HG03095 (cell line): ENCODE measurements around the gene LILRB3.
"Not testable (repeated sequence)": the region's sequence is repeated elsewhere in the genome, so short reads cannot be mapped to it uniquely, and the experiment has no call there.

Experiments used
- ATAC-seq: cut with Tn5 transposase; IDR thresholded peaks from one replicate; pipeline ENCODE4 v1.9.1; 2021; ENCODE audit warnings: moderate library complexity; ENCODE audit not compliant: unreplicated experiment

The LILRB3 gene

DNA sequence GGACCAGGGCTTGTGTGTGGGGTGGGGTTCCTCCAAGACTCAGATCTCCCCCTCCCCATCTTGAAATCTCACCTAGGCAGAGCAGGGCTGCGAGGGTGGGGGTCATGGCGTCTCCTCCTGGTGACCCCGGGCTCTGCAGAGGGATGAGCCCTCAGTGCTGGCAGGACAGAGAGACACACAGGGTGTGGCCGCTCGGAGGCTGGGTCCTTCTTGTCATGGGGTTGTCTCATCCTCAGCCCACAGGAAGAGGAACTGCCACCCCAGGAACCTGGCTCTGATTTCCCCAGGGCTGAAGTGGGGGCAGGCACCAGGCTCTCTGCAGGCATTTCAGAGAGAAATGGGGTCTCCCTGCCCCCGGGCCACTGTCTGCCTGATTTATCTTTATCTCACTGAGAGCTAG is 19.8 kb upstream of the LILRB3 start, which contains the start of gene LILRA6:
Gene LILRA6, minus strand, starts transcription at position 145 of the 400 bp plus-strand sequence.
- not testable (repeated sequence) for ATAC-seq

DNA sequence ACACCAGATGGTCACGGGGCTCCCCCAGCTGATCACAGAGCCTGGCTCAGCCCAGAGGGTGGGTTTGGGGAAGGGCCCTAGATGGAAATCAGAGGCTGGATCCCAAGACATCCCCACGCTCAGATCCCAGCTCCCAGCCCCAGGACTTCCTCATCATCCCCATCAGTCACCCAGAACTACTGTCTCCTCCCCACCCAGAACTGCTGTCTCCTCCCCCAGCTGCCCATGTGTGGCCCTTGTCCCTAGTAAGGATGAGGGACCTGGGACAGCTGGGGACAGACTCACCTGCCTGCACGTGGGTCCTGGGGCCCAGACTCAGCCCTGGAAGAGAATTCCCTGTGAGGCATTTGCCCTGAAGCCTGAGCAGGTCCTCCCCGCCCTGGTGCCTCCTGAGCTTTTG is 19.4 kb upstream of the LILRB3 start:
- ATAC-seq, result not testable (repeated sequence)

DNA sequence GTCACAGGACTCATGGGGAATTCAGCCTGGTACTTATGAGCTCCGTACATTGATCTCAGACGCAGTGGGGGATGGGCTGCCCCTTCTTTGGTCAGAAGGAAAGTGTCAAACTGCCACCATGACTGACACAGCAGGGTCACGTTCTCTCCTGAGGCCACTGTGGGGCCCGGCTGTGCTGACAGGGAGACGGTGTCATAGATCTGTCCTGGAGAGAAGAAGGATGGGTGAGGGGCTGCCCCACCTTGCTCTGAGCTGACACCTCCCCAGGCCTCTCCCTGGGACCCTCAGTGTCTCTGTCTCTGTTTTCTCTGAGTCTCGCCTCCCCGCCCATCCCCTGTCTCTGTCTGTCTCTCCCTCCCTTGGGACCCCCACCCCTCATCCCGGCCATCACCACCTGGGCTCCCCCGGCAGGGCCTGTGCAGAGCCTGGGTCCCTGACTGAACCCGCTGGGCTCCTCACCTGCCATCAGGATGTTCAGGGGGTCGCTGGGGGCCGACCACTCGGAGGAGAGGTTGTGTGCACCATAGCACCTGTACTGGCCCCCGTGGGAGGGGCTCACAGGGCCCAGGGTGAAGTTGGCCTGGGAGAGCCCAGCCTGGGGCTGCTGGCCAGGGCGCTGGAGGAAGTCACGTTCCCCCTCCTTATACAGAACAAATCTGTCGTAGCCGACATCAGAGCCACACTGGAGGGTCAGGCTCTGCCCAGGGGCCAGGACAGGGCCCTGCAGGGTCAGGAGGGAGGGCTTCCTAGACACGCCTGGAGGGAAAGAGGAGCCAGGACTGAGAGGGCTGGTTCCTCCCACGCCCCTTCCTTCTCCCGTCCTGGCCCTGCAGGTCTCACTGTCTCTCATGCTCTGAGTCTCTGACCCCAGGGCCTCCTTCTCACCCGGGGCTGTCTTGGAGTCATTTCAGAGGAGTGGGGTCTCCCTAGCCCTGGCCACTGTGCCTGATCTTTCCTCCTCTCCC is 17.8 kb upstream of the LILRB3 start:
- not testable (repeated sequence) for ATAC-seq

DNA sequence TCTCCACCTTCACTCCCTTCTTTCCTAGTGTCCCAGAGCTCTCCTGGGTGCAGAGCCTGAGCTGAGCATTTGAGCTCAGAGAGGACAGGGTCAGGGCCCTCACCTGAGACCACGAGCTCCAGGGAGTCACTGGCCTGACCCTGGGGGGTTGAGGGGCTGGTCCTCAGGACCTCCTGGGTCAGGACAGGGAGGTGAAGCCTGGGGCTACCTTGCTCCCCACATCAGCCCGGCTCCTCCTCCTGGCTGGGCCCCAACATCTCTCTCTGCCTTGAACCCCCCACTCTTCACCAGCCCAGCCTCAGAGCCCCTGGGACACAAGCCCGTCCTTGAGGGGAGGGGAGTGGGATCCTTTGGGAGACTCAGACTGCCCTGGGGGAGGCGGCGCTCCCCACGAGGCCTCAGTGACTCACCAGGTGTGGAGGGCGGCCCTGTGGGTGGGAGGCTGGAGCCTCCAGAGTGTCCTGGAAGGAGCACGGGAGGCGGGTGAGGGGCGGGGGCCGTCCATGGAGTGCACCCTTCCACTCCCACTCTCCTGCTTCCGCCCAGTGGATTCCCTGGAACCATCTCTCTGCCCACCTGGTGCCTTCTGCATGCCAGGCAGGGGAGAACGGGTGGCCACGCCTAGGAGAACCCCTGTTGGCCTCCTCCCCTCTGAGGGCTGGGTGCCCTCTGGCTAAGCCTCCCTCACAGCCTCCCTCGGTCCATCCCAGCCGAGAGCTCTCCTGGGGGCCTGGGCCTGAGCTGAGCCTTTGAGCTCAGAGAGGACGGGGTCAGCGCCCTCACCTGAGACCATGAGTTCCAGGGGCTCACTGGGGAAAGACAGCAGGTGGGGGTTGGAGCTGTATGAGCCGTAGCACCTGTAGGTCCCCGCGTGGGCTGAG is 16.9 kb upstream of the LILRB3 start:
- not testable (repeated sequence) for ATAC-seq

DNA sequence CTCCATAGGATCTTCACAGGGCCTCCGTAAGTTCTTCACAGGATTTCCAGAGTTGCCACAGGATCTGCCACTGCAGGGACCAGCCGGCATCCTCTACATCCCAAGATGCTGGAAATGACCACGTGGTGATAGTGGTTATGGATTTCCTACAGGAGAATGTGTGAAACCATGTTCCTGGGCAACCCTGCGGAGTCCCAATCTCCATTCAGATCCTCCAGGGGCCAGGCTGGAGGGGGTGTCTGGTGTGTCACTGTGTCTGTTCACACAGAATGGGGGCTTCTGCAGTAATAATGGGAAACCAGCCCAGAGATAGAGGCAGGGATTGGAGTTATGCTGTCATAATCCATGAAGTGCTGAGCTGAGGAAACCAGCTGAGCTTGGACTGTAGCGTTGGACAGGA is 11.1 kb upstream of the LILRB3 start:
- ATAC-seq, result no peak

DNA sequence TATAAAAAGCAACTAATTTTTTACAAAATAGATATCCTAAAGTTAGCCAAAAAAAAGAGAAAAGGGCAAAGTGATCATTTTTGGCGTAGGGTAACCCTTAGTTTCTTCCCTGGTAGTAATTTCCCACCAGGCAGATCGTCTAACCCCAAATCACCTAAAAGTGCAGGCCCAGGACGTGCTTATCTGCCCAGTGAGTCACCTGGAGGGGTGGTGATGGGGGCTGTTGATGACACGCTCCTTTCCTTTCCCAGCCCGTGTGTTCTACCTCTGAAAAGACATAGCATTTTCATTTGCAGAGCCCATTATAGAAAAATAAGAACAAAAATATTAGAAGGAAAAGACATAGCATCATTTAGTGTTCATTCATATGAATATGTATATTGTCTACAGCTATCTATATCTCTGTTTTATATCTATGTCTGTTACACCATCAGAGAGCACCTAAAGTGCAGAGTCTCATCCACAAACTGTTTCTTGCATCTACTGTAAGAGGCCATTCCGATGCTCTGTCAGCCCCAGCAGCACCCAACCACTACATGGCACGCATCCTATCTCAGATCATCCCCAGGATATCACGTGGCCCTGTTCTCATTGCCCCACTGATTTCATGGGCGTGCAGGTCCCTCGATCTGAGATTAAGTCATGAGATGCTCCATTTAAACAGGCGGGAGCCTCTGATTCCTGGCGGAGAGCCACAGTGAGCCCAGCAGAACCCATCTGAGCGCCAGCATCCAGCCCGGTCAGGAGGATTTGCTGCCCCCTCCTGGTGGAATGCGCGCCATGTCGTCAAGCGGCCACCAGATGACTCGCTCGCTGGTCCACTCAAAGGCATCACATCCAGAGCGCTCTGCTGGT is 8.5 kb upstream of the LILRB3 start:
- ATAC-seq, result no peak

DNA sequence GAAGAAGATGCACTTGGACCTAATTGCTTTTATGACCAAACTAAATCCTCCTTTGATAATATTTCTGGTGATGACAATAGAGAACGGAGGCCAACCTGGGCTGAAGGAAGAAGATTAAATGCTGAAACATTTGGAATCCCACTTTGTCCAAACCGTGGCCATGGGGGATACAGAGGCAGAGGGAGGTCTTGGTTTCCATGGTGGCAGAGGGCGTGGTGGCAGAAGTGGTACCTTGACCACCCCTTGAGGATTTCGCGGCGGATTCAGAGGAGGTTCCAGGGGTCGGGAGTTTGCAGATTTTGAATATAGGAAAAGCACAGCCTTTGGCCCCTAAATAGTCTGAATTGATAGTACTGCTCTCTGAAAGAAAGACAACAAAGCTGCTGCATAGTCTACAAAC is 7.2 kb upstream of the LILRB3 start:
- ATAC-seq, result no peak

DNA sequence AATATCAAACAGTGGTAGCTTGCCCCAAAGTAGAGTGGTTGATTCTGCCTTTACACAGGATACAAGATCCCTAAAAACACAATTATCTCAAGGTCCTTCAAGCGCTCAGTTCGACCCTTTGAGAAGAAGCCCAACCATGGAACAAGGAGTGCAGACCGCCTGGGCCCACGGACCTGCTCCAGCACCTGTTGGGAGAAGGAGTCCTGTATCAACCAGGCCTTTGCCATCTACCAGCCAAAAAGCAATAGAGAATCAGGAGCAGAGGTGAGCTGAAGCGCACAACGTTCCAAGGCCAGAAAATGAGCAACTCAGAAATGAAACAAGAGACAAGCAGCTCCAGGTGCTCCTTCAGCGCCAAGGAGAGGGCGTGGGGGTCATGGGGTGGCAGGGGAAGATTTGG is 6.3 kb upstream of the LILRB3 start:
- no peak for ATAC-seq

DNA sequence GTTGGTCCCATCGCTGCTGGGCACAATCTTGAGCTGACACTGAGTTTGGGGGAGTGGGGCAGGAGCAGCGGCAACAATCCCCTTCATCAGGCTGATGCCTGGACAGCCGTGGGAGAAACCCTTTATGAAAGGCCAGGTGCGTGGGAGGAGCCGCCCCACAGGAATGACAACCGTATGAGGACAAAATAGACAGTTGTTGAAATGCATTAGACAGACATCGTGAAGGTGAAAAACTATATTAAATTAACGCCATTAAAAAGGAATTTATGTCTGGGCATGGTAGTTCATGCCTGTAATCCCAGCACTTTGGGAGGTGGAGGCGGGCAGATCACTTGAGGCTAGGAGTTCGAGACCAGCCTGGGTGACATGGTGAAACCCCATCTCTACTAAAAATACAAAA is 1.8 kb upstream of the LILRB3 start:
- not testable (repeated sequence) for ATAC-seq

DNA sequence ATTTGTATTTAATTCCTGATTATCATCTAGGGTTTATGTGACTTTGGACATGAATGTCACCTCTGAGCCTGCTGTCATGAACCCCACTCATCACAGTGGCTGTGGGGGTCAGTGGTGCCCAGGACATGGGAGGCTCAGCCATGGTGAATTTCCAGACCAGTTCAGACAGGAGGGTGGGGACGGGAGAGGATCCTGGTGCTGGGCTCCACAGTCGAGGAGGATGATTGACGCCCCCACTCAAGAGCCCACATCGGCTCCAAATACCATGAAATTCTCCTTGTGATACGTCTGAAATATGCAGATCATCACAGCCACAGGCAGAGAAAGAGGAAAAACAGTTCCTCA is 1.1 kb upstream of the LILRB3 start:
- not testable (repeated sequence) for ATAC-seq

DNA sequence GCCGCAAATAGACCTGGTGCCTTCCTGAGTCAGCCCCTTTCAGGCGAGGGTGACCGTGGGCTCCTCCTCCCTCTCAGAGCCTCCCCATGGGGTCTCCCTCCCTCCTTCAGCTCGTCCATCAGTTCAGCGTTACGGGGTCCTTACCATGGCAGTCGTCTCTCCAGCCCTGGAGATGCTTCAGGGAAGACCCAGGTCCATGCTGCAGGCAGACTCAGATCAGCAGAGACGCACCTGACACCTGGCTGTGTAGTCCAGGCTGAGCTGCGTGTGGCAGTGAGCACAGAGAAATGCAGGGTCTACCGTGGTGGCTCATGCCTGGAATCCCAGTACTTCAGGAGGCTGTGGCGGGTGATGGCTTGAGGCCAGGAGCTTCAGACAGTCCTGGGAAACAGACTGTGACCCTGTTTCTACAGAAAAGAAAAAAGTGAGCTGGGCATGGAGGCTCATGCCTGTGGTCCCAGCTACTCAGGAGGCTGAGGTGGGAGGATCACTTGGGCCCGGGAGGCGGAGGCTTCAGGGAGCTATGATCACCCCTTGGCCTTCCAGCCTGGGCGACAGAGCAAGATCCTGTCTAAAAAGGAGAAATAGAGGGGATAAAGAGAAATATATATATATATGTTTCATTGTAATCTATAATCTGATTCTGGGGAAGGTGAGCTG is 600 bp upstream of the LILRB3 start:
- ATAC-seq, result not testable (repeated sequence)

DNA sequence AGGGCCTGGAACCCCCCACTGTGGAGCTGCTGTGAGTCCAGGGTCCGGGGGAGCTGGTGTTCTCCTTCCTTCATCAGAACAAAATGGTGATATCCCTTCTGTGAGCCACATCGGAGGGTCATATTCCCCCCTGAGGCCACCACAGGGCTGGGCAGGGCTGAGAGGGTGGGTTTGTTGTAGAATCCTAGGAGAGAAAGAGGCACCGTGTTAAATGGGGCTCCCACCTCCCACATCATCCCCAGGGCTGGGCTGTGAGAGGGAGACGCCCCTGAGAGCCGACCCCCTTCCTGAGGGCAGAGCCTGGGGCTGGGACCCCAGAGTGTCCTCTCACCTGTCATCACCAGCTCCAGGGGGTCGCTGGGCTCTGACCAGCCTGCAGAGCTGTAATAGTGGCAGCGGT is 860 bp downstream of the LILRB3 start:
- ATAC-seq, result not testable (repeated sequence)

DNA sequence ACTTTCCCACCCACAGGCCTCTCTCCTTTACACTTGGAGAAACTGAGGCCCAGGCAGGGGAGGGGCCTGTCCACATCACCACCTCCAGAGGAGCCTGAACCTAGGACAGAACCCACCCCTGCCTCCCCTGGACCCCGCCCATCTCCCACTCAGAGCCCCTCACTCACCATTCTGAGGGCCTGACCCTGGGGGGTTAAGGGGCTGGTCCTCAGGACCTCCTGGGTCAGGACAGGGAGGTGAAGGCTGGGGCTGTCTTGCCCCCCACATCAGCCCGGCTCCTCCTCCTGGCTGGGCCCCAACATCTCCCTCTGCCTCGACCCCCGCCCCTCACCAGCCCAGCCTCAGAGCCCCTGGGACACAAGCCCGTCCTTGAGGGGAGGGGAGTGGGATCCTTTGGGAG is 3.1 kb downstream of the LILRB3 start:
- ATAC-seq, result not testable (repeated sequence)

DNA sequence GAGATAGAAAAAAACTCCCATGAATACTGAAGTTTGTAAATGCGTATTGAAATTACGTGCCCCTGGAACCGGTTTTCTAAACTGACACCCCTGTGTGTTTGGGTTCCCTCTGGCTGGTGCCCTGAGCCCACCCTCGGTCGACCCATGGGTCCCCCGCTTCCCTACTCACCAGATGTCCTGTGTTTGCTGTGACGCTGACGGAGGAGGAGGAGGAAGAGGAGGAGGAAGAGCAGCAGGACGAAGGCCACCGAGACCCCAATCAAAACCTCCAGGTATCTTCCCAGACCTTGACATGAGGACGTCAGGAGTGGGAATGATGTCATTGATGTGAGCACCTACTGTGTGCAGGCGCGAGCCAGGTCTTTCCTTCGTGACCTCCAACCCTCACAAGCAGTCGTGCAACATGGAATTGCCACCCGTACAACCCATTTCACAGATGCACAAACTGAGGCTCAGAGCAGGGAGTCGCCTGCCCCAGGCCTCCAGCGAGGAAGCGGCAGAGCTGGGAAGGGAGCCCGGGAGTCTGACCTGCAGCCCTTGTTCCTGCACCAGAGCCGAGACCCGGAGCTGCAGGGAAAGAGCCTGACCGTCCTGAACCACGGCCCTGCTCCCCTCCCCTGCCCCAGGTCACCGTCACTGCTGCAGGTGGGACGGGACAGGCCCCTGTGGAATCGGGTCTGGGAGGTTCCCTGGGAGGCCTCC is 3.7 kb downstream of the LILRB3 start:
- ATAC-seq, result no peak

DNA sequence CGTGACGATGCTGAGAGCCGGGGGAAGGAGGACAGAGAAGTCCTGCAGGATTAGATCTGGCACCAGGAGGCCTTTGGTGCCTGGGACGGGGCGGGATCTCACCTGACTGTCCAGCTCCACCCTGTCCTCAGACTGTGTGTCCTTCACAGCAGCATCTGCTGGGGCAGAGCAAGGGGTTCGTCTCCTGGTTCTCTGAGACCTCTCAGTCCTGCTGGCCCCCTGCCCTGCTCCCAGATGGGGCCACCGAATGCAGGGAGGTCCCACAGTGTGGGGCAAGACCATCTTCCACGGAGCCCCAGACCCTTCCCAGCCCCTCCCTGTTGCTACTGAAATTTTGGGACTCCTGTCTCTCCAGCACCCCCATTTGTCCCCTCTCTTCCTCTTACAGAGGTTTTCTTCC is 4.5 kb downstream of the LILRB3 start:
- no peak for ATAC-seq

DNA sequence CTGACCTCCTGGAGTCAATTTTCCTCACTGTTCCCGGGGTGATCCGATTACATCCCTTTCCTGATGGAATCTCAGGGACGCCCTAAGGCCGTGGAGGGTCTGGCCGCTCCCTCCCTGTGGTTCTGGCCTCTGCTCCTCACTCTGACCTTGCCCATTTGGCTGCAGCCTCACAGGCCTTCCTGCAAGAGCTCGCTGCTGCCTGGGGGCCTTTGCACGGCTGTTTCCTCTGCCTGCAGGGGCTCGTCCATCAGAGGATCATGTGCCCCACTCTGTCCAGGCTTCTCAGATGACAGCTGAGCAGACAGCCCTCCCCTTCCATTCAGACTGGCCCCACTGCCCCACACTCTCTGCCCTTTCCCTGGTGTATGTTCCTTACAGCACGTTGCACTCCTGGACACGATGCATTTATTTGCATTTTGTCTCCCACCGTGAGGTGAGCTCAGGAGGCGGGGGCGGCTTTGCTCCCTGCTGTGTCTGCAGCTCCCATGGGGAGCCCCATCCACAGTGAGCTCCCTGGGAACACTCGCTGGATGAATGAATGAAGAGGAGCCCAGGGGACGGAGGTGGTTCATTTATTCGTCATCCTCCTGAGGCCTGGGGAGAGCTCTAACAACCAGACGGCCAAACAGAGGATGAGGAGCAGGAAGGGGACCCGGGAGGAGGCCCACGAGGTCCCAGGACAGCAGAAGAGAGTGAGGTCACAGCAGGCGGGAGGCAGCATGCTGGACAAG is 5.1 kb downstream of the LILRB3 start:
- not testable (repeated sequence) for ATAC-seq

DNA sequence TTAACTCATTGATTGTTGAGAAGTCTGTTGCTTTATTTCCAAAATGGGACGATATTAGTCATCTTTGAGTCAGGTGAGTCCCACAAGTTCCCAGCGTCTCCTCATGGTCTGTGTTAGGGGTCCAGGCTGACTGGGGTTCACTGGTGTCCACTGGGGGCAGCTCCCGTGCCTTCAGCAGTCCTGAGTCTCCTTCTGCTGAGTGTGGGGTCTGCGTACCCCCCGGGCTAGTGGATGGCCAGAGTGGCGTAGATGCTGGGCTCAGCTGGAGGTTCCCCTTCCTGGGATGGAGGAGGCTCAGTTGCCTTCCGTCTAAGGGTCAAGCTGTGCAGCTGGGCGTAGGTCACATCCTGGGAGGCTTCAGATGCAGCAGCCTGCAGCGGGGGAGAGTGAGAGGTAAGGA is 5.9 kb downstream of the LILRB3 start:
- no peak for ATAC-seq

DNA sequence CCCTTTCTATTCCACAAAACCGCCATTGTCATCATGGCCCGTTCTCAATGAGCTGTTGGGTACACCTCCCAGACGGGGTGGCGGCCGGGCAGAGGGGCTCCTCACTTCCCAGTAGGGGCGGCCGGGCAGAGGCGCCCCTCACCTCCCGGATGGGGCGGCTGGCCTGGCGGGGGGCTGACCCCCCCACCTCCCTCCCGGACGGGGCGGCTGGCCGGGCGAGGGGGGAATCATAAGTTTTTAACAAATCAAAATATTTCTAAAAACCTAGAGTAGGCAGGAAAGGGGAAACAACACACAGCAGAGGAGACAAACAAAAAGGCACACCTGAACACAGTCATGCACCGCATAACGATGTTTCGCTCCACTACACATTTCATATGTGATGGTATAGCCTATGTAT is 8.1 kb downstream of the LILRB3 start:
- ATAC-seq, result not testable (repeated sequence)

DNA sequence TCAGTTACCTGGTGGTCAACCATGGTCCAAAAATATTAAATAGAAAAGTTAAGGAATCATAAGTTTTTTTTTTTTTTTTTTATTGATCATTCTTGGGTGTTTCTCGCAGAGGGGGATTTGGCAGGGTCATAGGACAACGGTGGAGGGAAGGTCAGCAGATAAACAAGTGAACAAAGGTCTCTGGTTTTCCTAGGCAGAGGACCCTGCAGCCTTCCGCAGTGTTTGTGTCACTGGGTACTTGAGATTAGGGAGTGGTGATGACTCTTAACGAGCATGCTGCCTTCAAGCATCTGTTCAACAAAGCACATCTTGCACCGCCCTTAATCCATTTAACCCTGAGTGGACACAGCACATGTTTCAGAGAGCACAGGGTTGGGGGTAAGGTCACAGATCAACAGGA is 8.6 kb downstream of the LILRB3 start:
- ATAC-seq, result not testable (repeated sequence)
